NCI-H2227 treated with DMSO at 0.1 percent for 48 hours (cell line): ENCODE data around the gene NECTIN2.
A peak's percentile ranks its signal among the peaks of the same experiment; 100 is the strongest.
"Not testable (repeated sequence)": the region's sequence is repeated elsewhere in the genome, so short reads cannot be mapped to it uniquely, and the experiment has no call there.

Source experiments
- DNase-seq: peaks from one replicate; lab custom pipeline; 2025; lab: John Stamatoyannopoulos, UW

The NECTIN2 gene

DNA sequence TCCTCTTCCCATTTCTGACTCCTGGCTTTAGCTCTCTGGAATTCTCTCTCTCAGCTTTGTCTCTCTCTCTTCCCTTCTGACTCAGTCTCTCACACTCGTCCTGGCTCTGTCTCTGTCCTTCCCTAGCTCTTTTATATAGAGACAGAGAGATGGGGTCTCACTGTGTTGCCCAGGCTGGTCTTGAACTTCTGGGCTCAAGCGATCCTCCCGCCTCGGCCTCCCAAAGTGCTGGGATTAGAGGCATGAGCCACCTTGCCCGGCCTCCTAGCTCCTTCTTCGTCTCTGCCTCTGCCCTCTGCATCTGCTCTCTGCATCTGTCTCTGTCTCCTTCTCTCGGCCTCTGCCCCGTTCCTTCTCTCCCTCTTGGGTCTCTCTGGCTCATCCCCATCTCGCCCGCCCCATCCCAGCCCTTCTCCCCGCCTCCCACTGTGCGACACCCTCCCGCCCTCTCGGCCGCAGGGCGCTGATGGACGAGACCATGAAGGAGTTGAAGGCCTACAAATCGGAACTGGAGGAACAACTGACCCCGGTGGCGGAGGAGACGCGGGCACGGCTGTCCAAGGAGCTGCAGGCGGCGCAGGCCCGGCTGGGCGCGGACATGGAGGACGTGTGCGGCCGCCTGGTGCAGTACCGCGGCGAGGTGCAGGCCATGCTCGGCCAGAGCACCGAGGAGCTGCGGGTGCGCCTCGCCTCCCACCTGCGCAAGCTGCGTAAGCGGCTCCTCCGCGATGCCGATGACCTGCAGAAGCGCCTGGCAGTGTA, 62.2 kb downstream of the NECTIN2 start:
- DNase-seq: no peak

DNA sequence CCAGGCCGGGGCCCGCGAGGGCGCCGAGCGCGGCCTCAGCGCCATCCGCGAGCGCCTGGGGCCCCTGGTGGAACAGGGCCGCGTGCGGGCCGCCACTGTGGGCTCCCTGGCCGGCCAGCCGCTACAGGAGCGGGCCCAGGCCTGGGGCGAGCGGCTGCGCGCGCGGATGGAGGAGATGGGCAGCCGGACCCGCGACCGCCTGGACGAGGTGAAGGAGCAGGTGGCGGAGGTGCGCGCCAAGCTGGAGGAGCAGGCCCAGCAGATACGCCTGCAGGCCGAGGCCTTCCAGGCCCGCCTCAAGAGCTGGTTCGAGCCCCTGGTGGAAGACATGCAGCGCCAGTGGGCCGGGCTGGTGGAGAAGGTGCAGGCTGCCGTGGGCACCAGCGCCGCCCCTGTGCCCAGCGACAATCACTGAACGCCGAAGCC, 62.8 kb downstream of the NECTIN2 start:
- DNase-seq: no peak

DNA sequence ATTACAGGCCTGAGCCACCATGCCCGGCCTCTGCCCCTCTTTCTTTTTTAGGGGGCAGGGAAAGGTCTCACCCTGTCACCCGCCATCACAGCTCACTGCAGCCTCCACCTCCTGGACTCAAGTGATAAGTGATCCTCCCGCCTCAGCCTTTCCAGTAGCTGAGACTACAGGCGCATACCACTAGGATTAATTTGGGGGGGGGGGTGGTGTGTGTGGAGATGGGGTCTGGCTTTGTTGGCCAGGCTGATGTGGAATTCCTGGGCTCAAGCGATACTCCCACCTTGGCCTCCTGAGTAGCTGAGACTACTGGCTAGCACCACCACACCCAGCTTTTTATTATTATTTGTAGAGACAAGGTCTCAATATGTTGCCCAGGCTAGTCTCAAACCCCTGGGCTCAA, 63.7 kb downstream of the NECTIN2 start:
- no peak for DNase-seq

DNA sequence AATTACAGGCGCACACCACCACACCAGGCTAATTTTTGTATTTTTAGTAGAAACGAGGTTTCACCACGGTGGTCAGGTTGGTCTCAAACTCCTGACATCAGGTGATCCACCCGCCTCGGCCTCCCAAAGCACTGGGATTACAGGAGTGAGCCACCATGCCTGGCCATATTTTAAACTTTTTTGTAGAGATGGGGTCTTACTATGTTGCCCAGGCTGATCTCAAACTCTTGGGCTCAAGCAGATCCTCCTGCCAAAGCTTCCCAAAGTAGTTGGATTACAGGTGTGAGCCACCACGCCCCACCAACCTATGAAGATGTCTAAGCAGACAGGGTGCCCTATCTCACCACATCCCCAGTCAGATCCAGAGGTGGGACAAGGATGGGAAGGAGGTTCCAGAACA, 65.8 kb downstream of the NECTIN2 start:
- not testable (repeated sequence) for DNase-seq

DNA sequence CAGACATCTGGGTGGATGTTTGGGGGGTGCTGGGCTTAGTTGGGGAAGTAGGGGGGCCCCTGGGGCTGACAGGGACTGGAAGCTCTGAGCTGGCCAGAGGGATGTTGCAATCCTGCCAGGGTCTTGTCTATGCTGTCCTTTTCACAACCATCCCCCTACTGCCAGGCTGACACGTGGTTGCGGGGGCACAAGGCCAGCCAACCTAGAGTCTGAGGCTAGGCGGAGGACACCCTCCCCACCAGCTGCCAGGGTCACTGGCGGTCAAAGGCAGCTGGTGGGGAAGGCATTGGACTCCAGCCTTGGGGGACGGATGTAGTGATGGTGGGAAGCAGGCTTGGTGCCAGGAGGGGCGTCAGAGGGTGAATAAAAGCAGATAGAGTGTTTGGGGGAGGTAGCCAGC, 66.8 kb downstream of the NECTIN2 start:
- DNase-seq: no peak

DNA sequence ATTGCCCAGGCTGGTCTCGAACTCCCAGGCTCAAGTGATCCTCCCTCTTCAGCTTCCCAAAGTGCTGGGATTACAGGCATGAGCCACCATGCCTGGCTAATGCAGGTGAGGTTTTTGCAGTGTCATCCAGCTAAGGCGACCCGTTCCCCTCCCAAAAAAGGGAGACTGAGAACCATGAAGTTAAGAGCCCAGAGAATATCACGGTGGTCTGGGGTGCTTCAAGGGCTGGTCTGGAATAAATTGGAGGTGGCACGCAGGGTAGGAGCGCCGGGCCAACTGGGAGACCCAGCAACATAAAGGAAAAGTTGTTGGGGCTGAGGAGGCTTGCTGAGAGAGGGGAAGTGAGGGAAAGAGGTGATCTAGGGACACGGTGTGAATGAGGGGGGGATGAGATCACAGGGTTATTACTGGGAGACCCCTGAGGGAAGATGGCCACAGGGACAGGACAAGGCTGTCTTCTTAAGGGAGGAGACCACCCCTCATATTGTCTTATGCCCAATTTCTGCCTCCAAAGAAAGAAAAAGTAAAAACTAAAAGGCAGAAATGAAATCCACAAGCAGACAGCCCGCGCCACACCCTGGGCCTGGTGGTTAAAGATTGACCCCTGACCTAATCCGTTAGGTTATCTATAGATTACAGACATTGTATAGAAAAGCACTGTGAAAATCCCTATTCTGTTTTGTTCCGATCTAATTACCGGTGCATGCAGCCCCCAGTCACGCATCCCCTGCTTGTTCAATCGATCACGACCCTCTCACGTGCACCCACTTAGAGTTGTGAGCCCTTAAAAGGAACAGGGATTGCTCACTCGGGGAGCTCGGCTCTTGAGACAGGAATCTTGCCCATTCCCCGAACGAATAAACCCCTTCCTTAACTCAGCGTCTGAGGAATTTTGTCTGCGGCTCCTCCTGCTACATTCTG, 67.7 kb downstream of the NECTIN2 start:
- DNase-seq: not testable (repeated sequence)

DNA sequence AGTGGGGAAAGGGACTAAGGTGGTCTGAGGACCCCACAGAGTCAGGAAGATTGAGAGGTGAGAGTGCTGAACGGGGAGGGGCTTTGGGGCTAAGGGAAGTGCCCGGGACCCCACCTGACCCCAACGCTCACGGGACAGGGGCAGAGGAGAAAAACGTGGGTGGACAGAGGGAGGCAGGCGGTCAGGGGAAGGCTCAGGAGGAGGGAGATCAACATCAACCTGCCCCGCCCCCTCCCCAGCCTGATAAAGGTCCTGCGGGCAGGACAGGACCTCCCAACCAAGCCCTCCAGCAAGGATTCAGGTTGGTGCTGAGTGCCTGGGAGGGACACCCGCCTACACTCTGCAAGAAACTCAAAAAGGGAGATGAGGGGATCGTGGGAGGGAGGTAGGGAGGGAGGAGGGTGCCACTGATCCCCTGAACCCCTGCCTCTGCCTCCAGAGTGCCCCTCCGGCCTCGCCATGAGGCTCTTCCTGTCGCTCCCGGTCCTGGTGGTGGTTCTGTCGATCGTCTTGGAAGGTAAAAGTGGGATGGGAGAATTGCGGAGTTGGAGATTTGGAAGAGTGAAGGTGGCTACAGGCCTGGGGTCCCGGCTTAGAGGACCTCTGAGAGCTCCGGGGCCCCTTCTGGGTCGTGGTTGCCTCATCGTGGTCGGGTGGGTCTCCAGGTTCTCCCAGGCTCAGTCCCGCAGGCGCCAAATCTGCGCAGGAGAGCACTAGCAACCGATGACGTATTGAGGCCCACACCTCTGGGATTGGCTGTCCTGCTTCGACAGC, 68.5 kb downstream of the NECTIN2 start, which contains the start of gene APOC1:
APOC1 (plus strand) TSS at position 176 of the 774 bp plus-strand sequence; CDS start at position 460, 284 bp downstream.
- peak; percentile 70 for DNase-seq

DNA sequence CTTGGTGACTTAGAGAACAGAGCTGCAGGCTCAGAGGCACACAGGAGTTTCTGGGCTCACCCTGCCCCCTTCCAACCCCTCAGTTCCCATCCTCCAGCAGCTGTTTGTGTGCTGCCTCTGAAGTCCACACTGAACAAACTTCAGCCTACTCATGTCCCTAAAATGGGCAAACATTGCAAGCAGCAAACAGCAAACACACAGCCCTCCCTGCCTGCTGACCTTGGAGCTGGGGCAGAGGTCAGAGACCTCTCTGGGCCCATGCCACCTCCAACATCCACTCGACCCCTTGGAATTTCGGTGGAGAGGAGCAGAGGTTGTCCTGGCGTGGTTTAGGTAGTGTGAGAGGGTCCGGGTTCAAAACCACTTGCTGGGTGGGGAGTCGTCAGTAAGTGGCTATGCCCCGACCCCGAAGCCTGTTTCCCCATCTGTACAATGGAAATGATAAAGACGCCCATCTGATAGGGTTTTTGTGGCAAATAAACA, 78.2 kb downstream of the NECTIN2 start:
- DNase-seq: no peak

DNA sequence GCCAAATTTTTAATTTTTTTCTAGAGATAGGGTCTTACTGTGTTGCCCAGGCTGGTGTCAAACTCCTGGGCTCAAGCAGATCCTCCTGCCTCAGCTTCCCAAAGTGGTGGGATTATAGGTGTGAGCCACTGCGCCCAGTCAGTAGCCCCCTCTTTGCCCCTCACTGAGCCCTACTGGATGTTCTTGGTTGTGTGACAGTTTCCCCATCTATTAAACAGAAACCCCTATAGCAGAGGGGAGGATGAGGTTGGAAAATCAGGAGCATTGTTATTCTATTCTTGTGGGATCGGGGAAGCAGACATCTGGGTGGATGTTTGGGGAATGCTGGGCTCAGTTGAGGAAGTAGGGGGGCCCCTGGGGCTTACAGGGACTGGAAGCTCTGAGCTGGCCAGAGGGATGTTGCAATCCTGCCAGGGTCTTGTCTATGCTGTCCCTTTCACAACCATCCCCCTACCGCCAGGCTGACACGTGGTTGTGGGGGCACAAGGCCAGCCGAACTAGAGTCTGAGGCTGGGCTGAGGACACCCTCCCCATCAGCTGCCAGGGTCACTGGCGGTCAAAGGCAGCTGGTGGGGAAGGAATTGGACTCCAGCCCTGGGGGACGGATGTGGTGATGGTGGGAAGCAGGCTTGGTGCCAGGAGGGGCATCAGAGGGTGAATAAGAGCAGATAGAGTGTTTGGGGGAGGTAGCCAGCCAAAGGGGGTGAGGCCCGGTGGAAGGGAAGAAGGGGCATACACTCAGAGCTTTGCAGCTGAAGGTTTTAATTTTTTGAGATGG, 79.2 kb downstream of the NECTIN2 start:
- DNase-seq: no peak

DNA sequence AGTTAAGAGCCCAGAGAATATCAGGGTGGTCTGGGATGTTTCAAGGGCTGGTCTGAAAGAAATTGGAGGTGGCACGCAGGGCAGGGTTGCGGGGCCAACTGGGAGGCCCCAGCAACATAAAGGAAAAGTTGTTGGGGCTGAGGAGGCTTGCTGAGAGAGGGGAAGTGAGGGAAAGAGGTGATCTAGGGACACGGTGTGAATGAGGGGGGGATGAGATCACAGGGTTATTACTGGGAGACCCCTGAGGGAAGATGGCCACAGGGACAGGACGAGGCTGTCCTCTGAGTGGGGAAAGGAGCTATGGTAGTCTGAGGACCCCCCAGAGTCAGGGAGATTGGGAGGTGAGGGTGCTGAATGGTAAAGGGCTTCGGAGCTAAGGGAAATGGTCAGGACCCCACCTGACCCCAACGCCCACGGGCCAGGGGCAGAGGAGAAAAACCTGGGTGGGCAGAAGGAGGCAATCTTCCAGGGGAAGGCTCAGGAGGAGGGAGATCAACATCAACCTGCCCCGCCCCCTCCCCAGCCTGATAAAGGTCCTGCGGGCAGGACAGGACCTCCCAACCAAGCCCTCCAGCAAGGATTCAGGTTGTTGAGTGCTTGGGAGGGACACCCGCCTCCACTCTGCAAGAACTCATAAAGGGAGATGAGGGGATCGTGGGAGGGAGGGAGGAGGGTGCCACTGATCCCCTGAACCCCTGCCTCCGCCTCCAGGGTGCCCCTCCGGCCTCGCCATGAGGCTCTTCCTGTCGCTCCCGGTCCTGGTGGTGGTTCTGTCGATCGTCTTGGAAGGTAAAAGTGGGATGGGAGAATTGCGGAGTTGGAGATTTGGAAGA, 80.4 kb downstream of the NECTIN2 start:
- not testable (repeated sequence) for DNase-seq

DNA sequence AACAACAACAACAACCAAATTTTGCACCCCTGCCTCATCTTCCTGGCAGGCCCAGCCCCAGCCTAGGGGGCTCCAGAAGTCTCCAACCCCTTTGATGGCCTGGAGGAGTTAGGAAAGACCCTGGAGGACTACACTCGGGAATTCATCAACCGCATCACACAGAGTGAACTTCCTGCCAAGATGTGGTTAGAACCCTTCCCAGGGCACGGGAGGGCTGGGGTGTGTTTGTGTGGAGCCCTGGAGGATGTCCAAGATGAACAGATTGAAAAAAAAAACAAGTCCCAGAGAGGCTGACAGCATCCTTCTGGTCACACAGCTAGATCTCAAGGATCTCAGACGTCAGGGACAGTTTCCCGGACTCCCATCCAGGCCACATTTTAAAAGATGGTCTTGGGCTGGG, 81.6 kb downstream of the NECTIN2 start:
- DNase-seq: no peak

DNA sequence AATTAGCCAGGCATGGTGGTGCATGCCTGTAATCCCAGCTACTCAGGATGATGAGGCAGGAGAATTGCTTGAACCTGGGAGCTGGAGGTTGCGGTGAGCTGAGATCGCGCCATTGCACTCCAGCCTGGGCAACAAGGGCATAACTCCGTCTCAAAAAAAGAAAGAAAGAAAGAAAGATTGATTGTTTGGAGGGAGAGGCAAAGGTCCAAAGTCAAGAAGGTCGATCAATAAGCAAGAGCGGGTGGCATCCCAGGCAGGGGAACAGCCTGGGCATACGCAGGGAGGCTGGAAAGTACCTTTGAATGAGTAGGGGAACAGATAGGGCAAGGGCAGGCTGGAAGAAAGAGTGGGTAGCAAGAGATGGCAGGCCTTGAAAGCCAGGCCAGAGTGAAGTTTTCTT, 84.0 kb downstream of the NECTIN2 start:
- no peak for DNase-seq

DNA sequence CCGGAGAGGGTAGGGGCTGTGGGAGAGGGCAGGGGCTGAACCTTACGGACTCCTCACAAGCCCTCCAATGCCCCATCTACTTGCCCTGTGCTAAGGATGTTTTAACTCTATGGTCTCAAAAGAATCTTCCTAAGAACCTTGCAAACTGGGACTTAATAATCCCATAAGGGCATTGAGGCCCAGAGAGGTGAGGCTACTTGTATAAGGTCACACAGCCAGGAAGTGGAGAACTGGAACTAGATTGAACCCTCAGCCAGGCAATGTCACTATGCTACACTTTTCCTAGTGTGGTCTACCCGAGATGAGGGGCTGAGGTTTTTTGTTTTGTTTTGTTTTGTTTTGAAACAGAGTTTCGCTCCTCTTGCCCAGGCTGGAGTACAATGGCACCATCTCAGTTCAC, 85.4 kb downstream of the NECTIN2 start:
- DNase-seq: no peak
